WTC11 (cell line): Measurements from ENCODE around the gene TSC1. TPM values are rescaled to one million over a fixed set of nuclear protein-coding genes. Genes with fewer than 3 reads are reported as not detected.

Experiments
- ATAC-seq: fragments of 200-7000 bp; cut with Tn5 transposase; 2 replicates; pipeline ENCODE4 v1.10.0; 2021; ENCODE audit warnings: mild to moderate bottlenecking, moderate library complexity
- CTCF ChIA-PET: fragments of 300-600 bp; sonication (Branson Sonifier 250); formaldehyde crosslinking; loops from one replicate; lab custom pipeline; 2021; ENCODE audit warnings: antibody characterized with exemption; lab: Charles Lee
- POLR2A ChIA-PET: fragments of 350-600 bp; sonication (Branson Sonifier 250); formaldehyde crosslinking; loops from one replicate; lab custom pipeline; 2021; ENCODE audit warnings: antibody characterized with exemption; lab: Charles Lee
- DNase-seq: peaks from one replicate; pipeline ENCODE4 v3.0.0; 2021; ENCODE audit warnings: low spot score
- H3K27ac Mint-ChIP-seq: 2 replicates; pipeline ENCODE4 v1.8.0; 2021; ENCODE audit warnings: mixed read lengths
- H3K27me3 Mint-ChIP-seq: 2 replicates; pipeline ENCODE4 v1.8.0; 2021; ENCODE audit warnings: low read depth, mild to moderate bottlenecking, moderate library complexity, mixed read lengths
- H3K36me3 Mint-ChIP-seq: 2 replicates; pipeline ENCODE4 v1.8.0; 2021; ENCODE audit warnings: mixed read lengths
- H3K4me1 Mint-ChIP-seq: 2 replicates; pipeline ENCODE4 v1.8.0; 2022; ENCODE audit warnings: mixed read lengths
- H3K4me3 Mint-ChIP-seq: 2 replicates; pipeline ENCODE4 v1.8.0; 2021; ENCODE audit warnings: mild to moderate bottlenecking, moderate library complexity, mixed read lengths
- H3K9me3 Mint-ChIP-seq: 2 replicates; pipeline ENCODE4 v1.8.0; 2021; ENCODE audit warnings: mixed read lengths
- AR ChIP-seq: fragments of 250-450 bp; sonication (Bioruptor Pico); IDR thresholded peaks from 2 replicates; pipeline ENCODE4 v1.9.0; 2021; ENCODE audit warnings: mild to moderate bottlenecking
- ATF3 ChIP-seq: sonication (generic); formaldehyde crosslinking; conservative IDR thresholded peaks from 2 replicates; pipeline ENCODE4 v1.8.1; 2022; ENCODE audit warnings: mild to moderate bottlenecking, missing genetic modification reagents
- EMX1 ChIP-seq: fragments of 250-450 bp; sonication (Bioruptor Pico); IDR thresholded peaks from 2 replicates; pipeline ENCODE4 v1.8.0; 2021; ENCODE audit warnings: mild to moderate bottlenecking
- FOXP4 ChIP-seq: sonication (generic); formaldehyde crosslinking; IDR thresholded peaks from 2 replicates; pipeline ENCODE4 v1.8.0; 2022; ENCODE audit warnings: mild to moderate bottlenecking, missing genetic modification reagents
- MAX ChIP-seq: sonication (generic); formaldehyde crosslinking; IDR thresholded peaks from 2 replicates; pipeline ENCODE4 v1.8.0; 2022; ENCODE audit warnings: mild to moderate bottlenecking, missing genetic modification reagents
- NFATC4 ChIP-seq: fragments of 250-450 bp; sonication (Bioruptor Pico); IDR thresholded peaks from 2 replicates; pipeline ENCODE4 v1.9.0; 2021; ENCODE audit warnings: mild to moderate bottlenecking
- NR1H2 ChIP-seq: sonication (generic); formaldehyde crosslinking; IDR thresholded peaks from 2 replicates; pipeline ENCODE4 v1.9.0; 2021; ENCODE audit warnings: mild to moderate bottlenecking, moderate library complexity, missing genetic modification reagents
- NR2C2 ChIP-seq: sonication (generic); formaldehyde crosslinking; IDR thresholded peaks from 2 replicates; pipeline ENCODE4 v1.8.0; 2022; ENCODE audit warnings: mild to moderate bottlenecking, missing genetic modification reagents
- OVOL2 ChIP-seq: fragments of 250-450 bp; sonication (Bioruptor Pico); IDR thresholded peaks from 2 replicates; pipeline ENCODE4 v1.9.0; 2021; ENCODE audit warnings: mild to moderate bottlenecking, borderline replicate concordance
- SMAD4 ChIP-seq: sonication (generic); formaldehyde crosslinking; IDR thresholded peaks from 2 replicates; pipeline ENCODE4 v1.8.0; 2022; ENCODE audit warnings: mild to moderate bottlenecking, missing genetic modification reagents
- USF1 ChIP-seq: sonication (generic); formaldehyde crosslinking; IDR thresholded peaks from 2 replicates; pipeline ENCODE4 v1.8.0; 2022; ENCODE audit warnings: mild to moderate bottlenecking, missing genetic modification reagents
- ZBTB43 ChIP-seq: sonication (generic); formaldehyde crosslinking; IDR thresholded peaks from 2 replicates; pipeline ENCODE4 v1.8.1; 2023; ENCODE audit warnings: mild to moderate bottlenecking, missing genetic modification reagents
- ZNF317 ChIP-seq: sonication (generic); formaldehyde crosslinking; IDR thresholded peaks from 2 replicates; pipeline ENCODE4 v1.8.1; 2023; ENCODE audit warnings: low read depth, mild to moderate bottlenecking, moderate library complexity, missing genetic modification reagents, borderline replicate concordance
- ZNF532 ChIP-seq: fragments of 250-450 bp; sonication (Bioruptor Pico); IDR thresholded peaks from 2 replicates; pipeline ENCODE4 v1.9.0; 2021; ENCODE audit warnings: mild to moderate bottlenecking, borderline replicate concordance
- total RNA-seq: library from RNA; stranded (reverse); gene quantifications from 3 replicates; pipeline ENCODE4 v1.2.3, GENCODE V29; 2021

TSC1 gene
- total RNA-seq, 1 experiment from 2014 or later = 52.9 TPM

- no peak for TF ChIP-seq AR (CRISPR knock-in tag)
- no peak for TF ChIP-seq OVOL2 (CRISPR knock-in tag)
- no peak for TF ChIP-seq USF1 (CRISPR knock-in tag)
- no peak for TF ChIP-seq SMAD4 (CRISPR knock-in tag)
- no peak for TF ChIP-seq FOXP4 (CRISPR knock-in tag)
- no peak for TF ChIP-seq MAX (CRISPR knock-in tag)
Measured at GRCh38 chr9:132985071-132985350, 40.6 kb upstream of the TSC1 start (continued).

- H3K4me3 Mint-ChIP-seq = no peak overlapping the region
- peaks cover 4% of the 10 kb centered on the region for H3K4me1 Mint-ChIP-seq
- H3K9me3 Mint-ChIP-seq = no peaks in the 10 kb centered on the region
- H3K27me3 Mint-ChIP-seq = peaks cover 5% of the 10 kb centered on the region
- no peak for TF ChIP-seq ZNF317
- no peak for TF ChIP-seq ZNF532 (CRISPR knock-in tag)
- TF ChIP-seq NR1H2 (CRISPR knock-in tag) = no peak
- no peak for TF ChIP-seq ZBTB43
- no peak for TF ChIP-seq EMX1 (CRISPR knock-in tag)
- TF ChIP-seq ATF3 (CRISPR knock-in tag) = no peak
- TF ChIP-seq NR2C2 (CRISPR knock-in tag) = no peak
- no peak for TF ChIP-seq MAX (CRISPR knock-in tag)
- no peak for TF ChIP-seq NFATC4 (CRISPR knock-in tag)
- TF ChIP-seq SMAD4 (CRISPR knock-in tag) = no peak
- ATAC-seq = no peak
- DNase-seq = no peak
- ChIA-PET CTCF (interaction anchor here (0.8 to 1.6 kb wide), 3 partner anchors 13 to 83 kb away, joined by 3 read pairs; no protein-coding TSS in a partner anchor), POLR2A (no interaction called here)
- H3K27ac Mint-ChIP-seq = no peak overlapping the region
- no peaks in the 10 kb centered on the region for H3K36me3 Mint-ChIP-seq
Measured at GRCh38 chr9:132984202-132985070, 40.0 kb upstream of the TSC1 start.
